ENCODE measurements around the gene DNAH12. TPM values are rescaled to one million over a fixed set of nuclear protein-coding genes. Genes with fewer than 3 reads are reported as not detected.

DNAH12 gene
- total RNA-seq, 1 donor from 2014 or later: 0.22 TPM

GRCh38 chr3:57279685-57280084, 264.5 kb downstream of the DNAH12 start:
- no peaks in the 10 kb centered on the region for H3K4me1 Mint-ChIP-seq (ENCODE audit: low read depth, unreplicated experiment)
- no peaks in the 10 kb centered on the region for H3K9me3 Mint-ChIP-seq (ENCODE audit: unreplicated experiment)
- no peak overlapping the region for H3K4me3 Mint-ChIP-seq (ENCODE audit: unreplicated experiment)
- H3K27me3 Mint-ChIP-seq (ENCODE audit: unreplicated experiment): no peaks in the 10 kb centered on the region
- peaks cover 5% of the 10 kb centered on the region for H3K36me3 Mint-ChIP-seq (ENCODE audit: unreplicated experiment)
- no peak overlapping the region for H3K27ac Mint-ChIP-seq (ENCODE audit: unreplicated experiment)
- TF ChIP-seq, protein P1, sequence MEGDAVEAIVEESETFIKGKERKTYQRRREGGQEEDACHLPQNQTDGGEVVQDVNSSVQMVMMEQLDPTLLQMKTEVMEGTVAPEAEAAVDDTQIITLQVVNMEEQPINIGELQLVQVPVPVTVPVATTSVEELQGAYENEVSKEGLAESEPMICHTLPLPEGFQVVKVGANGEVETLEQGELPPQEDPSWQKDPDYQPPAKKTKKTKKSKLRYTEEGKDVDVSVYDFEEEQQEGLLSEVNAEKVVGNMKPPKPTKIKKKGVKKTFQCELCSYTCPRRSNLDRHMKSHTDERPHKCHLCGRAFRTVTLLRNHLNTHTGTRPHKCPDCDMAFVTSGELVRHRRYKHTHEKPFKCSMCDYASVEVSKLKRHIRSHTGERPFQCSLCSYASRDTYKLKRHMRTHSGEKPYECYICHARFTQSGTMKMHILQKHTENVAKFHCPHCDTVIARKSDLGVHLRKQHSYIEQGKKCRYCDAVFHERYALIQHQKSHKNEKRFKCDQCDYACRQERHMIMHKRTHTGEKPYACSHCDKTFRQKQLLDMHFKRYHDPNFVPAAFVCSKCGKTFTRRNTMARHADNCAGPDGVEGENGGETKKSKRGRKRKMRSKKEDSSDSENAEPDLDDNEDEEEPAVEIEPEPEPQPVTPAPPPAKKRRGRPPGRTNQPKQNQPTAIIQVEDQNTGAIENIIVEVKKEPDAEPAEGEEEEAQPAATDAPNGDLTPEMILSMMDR (IDR thresholded peaks at IDR 0.05; ENCODE audit: partially characterized antibody, unreplicated experiment): no peak
- no peak for DNase-seq

DNA sequence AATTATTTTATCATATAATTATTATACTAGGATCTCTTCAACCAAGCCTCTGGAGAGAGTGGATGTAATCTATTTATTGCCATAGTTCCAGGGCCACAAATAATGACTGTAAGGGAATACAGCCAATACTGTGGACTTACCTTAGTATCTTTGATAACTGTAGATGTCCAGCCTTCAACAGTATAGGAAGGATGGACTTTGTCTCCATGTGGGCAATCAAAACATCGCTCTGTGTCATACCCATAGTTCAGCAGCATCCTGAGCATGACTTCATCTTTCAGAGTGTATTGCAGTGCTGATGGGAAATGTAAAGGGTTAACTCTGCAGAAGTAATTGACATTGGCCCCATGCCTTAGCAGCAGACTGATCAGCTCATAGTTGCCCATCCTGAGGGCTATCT, 265.9 kb downstream of the DNAH12 start:
- DNase-seq: no peak
- TF ChIP-seq, protein P1 (IDR thresholded peaks at IDR 0.05; ENCODE audit: partially characterized antibody, unreplicated experiment): no peak
- no peak overlapping the region for H3K27ac Mint-ChIP-seq (ENCODE audit: unreplicated experiment)
- no peaks in the 10 kb centered on the region for H3K4me1 Mint-ChIP-seq (ENCODE audit: low read depth, unreplicated experiment)
- no peak overlapping the region for H3K4me3 Mint-ChIP-seq (ENCODE audit: unreplicated experiment)
- no peaks in the 10 kb centered on the region for H3K27me3 Mint-ChIP-seq (ENCODE audit: unreplicated experiment)
- H3K9me3 Mint-ChIP-seq (ENCODE audit: unreplicated experiment): no peaks in the 10 kb centered on the region
- H3K36me3 Mint-ChIP-seq (ENCODE audit: unreplicated experiment): peaks cover 5% of the 10 kb centered on the region

DNA sequence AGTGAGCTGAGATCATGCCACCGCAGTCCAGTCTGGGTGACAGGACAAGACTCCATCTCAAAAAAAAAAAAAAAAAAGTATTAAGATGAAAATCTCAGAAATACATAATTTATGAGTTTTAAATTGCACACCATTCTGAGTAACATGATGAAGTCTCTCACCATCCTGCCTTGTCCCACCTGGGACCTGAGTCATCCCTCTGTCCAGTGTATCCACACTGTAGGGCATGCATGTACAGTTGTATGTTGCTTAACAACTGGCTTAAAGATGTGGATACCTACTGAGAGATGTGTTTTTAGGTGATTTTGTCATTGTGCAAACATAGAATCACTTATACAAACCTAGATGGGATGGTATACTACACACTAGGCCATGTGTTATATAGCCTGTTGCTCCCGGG, 268.8 kb downstream of the DNAH12 start:
- H3K27me3 Mint-ChIP-seq (ENCODE audit: unreplicated experiment): no peaks in the 10 kb centered on the region
- peaks cover 3% of the 10 kb centered on the region for H3K36me3 Mint-ChIP-seq (ENCODE audit: unreplicated experiment)
- no peak overlapping the region for H3K4me3 Mint-ChIP-seq (ENCODE audit: unreplicated experiment)
- TF ChIP-seq, protein P1 (IDR thresholded peaks at IDR 0.05; ENCODE audit: partially characterized antibody, unreplicated experiment): no peak
- no peak overlapping the region for H3K27ac Mint-ChIP-seq (ENCODE audit: unreplicated experiment)
- DNase-seq: no peak
- no peaks in the 10 kb centered on the region for H3K9me3 Mint-ChIP-seq (ENCODE audit: unreplicated experiment)
- no peaks in the 10 kb centered on the region for H3K4me1 Mint-ChIP-seq (ENCODE audit: low read depth, unreplicated experiment)

GRCh38 chr3:57274845-57275244, 269.3 kb downstream of the DNAH12 start:
- H3K36me3 Mint-ChIP-seq (ENCODE audit: unreplicated experiment): no peaks in the 10 kb centered on the region
- no peak overlapping the region for H3K4me3 Mint-ChIP-seq (ENCODE audit: unreplicated experiment)
- H3K9me3 Mint-ChIP-seq (ENCODE audit: unreplicated experiment): no peaks in the 10 kb centered on the region
- no peaks in the 10 kb centered on the region for H3K27me3 Mint-ChIP-seq (ENCODE audit: unreplicated experiment)
- no peak for DNase-seq
- TF ChIP-seq, protein P1 (IDR thresholded peaks at IDR 0.05; ENCODE audit: partially characterized antibody, unreplicated experiment): no peak
- no peaks in the 10 kb centered on the region for H3K4me1 Mint-ChIP-seq (ENCODE audit: low read depth, unreplicated experiment)
- H3K27ac Mint-ChIP-seq (ENCODE audit: unreplicated experiment): no peak overlapping the region

DNA sequence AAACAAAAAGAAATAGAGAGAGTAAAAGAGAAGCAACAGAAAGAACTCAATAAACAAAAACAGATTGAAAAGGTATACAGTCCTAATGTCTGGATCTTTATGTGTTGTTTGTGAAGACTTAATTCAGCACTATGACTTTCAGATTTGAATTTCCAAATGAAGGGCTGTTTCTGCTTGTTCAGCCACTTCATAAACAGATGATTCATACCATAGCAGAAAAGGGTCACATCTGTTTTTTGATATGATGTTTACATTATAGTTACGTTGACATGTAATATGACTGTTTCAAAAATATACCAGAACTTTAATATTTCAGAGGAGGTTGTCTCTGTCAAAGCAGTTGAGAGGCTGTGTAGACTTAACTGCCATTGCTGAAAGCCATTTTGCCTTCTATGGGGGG, 275.7 kb downstream of the DNAH12 start:
- no peaks in the 10 kb centered on the region for H3K27me3 Mint-ChIP-seq (ENCODE audit: unreplicated experiment)
- H3K4me1 Mint-ChIP-seq (ENCODE audit: low read depth, unreplicated experiment): peaks cover 6% of the 10 kb centered on the region
- H3K4me3 Mint-ChIP-seq (ENCODE audit: unreplicated experiment): no peak overlapping the region
- DNase-seq: no peak
- no peaks in the 10 kb centered on the region for H3K9me3 Mint-ChIP-seq (ENCODE audit: unreplicated experiment)
- TF ChIP-seq, protein P1 (IDR thresholded peaks at IDR 0.05; ENCODE audit: partially characterized antibody, unreplicated experiment): no peak
- H3K27ac Mint-ChIP-seq (ENCODE audit: unreplicated experiment): peak overlapping the region; percentile 87
- H3K36me3 Mint-ChIP-seq (ENCODE audit: unreplicated experiment): peaks cover 19% of the 10 kb centered on the region

All from glutamatergic neuron (in vitro differentiated cells).